ENCODE data around the gene EDN3. TPM values are rescaled to one million over a fixed set of nuclear protein-coding genes. Genes with fewer than 3 reads are reported as not detected.

Gene EDN3
- total and polyA plus RNA-seq, 2 experiments from 2014 or later, result 4.0 to 5.8 TPM

GRCh38 chr20:59371431-59371830 lies 71.0 kb downstream of the EDN3 start:
- Histone ChIP-seq H3K79me2 (no peaks in the 10 kb centered on the region), H3K27ac (no peak overlapping the region), H3K27me3 (no peaks in the 10 kb centered on the region), H4K20me1 (ENCODE audit: insufficient read depth, poor library complexity, severe bottlenecking) (no peaks in the 10 kb centered on the region), H3K36me3 (replicated peaks; ENCODE audit: insufficient read depth, low read depth) (no peaks in the 10 kb centered on the region), H3K4me2 (no peak overlapping the region), H3K9me2 (replicated peaks; ENCODE audit: insufficient read depth) (no peaks in the 10 kb centered on the region), H3K4me1 (ENCODE audit: insufficient read depth) (no peaks in the 10 kb centered on the region), H2AFZ (no peak overlapping the region), H3K4me3 (no peak overlapping the region), H3K9me3 (ENCODE audit: low read depth) (no peaks in the 10 kb centered on the region)
- no peak for DNase-seq (ENCODE audit: low spot score)
- WGBS (ENCODE audit: low lambda C conversion rate, missing lambda C conversion rate), result 73% methylated on average over 6 of the region's 6 CpGs
- TF ChIP-seq EZH2 (IDR thresholded peaks at IDR 0.05; ENCODE audit: borderline replicate concordance) (no peak), CTCF (IDR thresholded peaks at IDR 0.05; ENCODE audit: poor library complexity) (no peak)

GRCh38 chr20:59374261-59374660 lies 73.8 kb downstream of the EDN3 start:
- no peak overlapping the region for H3K4me2 ChIP-seq
- no peak for DNase-seq (ENCODE audit: low spot score)

DNA sequence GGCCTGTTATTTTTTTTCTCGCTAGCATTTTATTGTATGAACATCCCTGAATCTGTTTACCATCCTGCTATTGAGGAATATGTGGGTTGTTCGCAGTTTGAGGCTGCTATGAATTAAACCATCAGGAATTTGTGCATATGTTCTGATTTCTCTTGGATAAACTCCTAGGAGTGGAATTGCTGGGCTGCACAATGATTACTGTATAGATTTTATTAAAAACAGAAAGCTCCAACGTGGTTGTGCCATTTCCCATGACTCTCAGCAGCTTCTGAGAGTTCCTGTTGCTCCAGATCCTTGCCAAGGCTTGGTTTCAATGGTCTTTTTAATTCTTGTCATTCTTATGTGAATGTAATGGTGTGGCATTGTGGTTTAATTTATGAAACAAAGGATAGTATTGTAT lies 75.1 kb downstream of the EDN3 start:
- Histone ChIP-seq H3K36me3 (replicated peaks; ENCODE audit: insufficient read depth, low read depth) (no peaks in the 10 kb centered on the region), H3K4me2 (no peak overlapping the region), H4K20me1 (ENCODE audit: insufficient read depth, poor library complexity, severe bottlenecking) (no peaks in the 10 kb centered on the region), H3K4me3 (no peak overlapping the region), H3K9me3 (ENCODE audit: low read depth) (no peaks in the 10 kb centered on the region), H3K9me2 (replicated peaks; ENCODE audit: insufficient read depth) (no peaks in the 10 kb centered on the region), H3K27ac (no peak overlapping the region), H3K27me3 (no peaks in the 10 kb centered on the region), H2AFZ (no peak overlapping the region), H3K79me2 (no peaks in the 10 kb centered on the region), H3K4me1 (ENCODE audit: insufficient read depth) (no peaks in the 10 kb centered on the region)
- no peak for DNase-seq (ENCODE audit: low spot score)
- no peak for TF ChIP-seq EZH2 (IDR thresholded peaks at IDR 0.05; ENCODE audit: borderline replicate concordance)
- no peak for TF ChIP-seq CTCF (IDR thresholded peaks at IDR 0.05; ENCODE audit: poor library complexity)
- TF ChIP-seq EZH2phosphoT487 (IDR thresholded peaks at IDR 0.05; ENCODE audit: low read depth, severe bottlenecking, unreplicated experiment), result no peak
- 78% methylated on average over 3 of the region's 3 CpGs for WGBS (ENCODE audit: low lambda C conversion rate, missing lambda C conversion rate)

More at GRCh38 chr20:59374261-59374660, 73.8 kb downstream of the EDN3 start:
- Histone ChIP-seq H3K4me3 (no peak overlapping the region), H3K9me3 (ENCODE audit: low read depth) (no peaks in the 10 kb centered on the region), H4K20me1 (ENCODE audit: insufficient read depth, poor library complexity, severe bottlenecking) (no peaks in the 10 kb centered on the region), H3K27ac (no peak overlapping the region), H3K27me3 (no peaks in the 10 kb centered on the region), H2AFZ (no peak overlapping the region), H3K79me2 (no peaks in the 10 kb centered on the region), H3K4me1 (ENCODE audit: insufficient read depth) (no peaks in the 10 kb centered on the region), H3K9me2 (replicated peaks; ENCODE audit: insufficient read depth) (no peaks in the 10 kb centered on the region), H3K36me3 (replicated peaks; ENCODE audit: insufficient read depth, low read depth) (no peaks in the 10 kb centered on the region)
- WGBS (ENCODE audit: low lambda C conversion rate, missing lambda C conversion rate), result 33% methylated on average over 1 of the region's 1 CpG
- TF ChIP-seq EZH2phosphoT487 (IDR thresholded peaks at IDR 0.05; ENCODE audit: low read depth, severe bottlenecking, unreplicated experiment), result no peak
- TF ChIP-seq CTCF (IDR thresholded peaks at IDR 0.05; ENCODE audit: poor library complexity), result no peak
- TF ChIP-seq EZH2 (IDR thresholded peaks at IDR 0.05; ENCODE audit: borderline replicate concordance), result no peak

Other genes with a start within 250 kb of the EDN3 start
- gene ZNF831, start 136.8 kb upstream of the EDN3 start, total RNA-seq, result not detected in 2 replicates
- gene ZNF831, start 136.8 kb upstream of the EDN3 start, polyA plus RNA-seq, result not detected in 2 replicates